Measurements from ENCODE around the gene CCL15. TPM values are rescaled to one million over a fixed set of nuclear protein-coding genes. Genes with fewer than 3 reads are reported as not detected.
A peak's percentile ranks its signal among the peaks of the same experiment; 100 is the strongest.

CCL15 gene
- total and polyA plus RNA-seq, 2 of the 13 experiments (the other 11 are each of a cell fraction or from before 2014, with no cell fraction given) = 29.2 to 45.9 TPM

GRCh38 chr17:36001110-36001771 lies at the start of gene CCL15 (continued):
- TF ChIP-seq ZHX2 (IDR thresholded peaks at IDR 0.05; ENCODE audit: low read depth) = no peak
- no peak for TF ChIP-seq ZHX2 (CRISPR knock-in tag; IDR thresholded peaks at IDR 0.05; ENCODE audit: borderline replicate concordance)
- TF ChIP-seq NFRKB (IDR thresholded peaks at IDR 0.05) = no peak
- TF ChIP-seq HMGXB4 (CRISPR knock-in tag; IDR thresholded peaks at IDR 0.05; ENCODE audit: borderline replicate concordance in 1 of 2, low read depth in 1 of 2) = 0 out of 4 replicates have a peak, but pooled peaks of 1 of the 2 experiments have one; percentile 7
- peak; percentile 23; the same call in 1 of the 2 replicates for TF ChIP-seq AFF4 (CRISPR knock-in tag; IDR thresholded peaks at IDR 0.05)
- no peak for TF ChIP-seq HDAC2 (CRISPR knock-in tag; IDR thresholded peaks at IDR 0.05)
- TF ChIP-seq GATA4 (IDR thresholded peaks at IDR 0.05; ENCODE audit: borderline replicate concordance, low read depth) = no peak
- no peak for TF ChIP-seq IRF9 (CRISPR knock-in tag; IDR thresholded peaks at IDR 0.05; ENCODE audit: borderline replicate concordance)
- no peak; the same call in 1 of the 2 replicates for TF ChIP-seq ZGPAT (CRISPR knock-in tag; IDR thresholded peaks at IDR 0.05)
- TF ChIP-seq ELK4 (CRISPR knock-in tag; IDR thresholded peaks at IDR 0.05; ENCODE audit: borderline replicate concordance) = no peak
- no peak for TF ChIP-seq ZNF652 (CRISPR knock-in tag; IDR thresholded peaks at IDR 0.05; ENCODE audit: borderline replicate concordance, low read depth)
- TF ChIP-seq PITX1 (CRISPR knock-in tag; IDR thresholded peaks at IDR 0.05) = no peak
